ENCODE measurements around the gene JPT1. TPM values are rescaled to one million over a fixed set of nuclear protein-coding genes. Genes with fewer than 3 reads are reported as not detected.

The JPT1 gene
- polyA plus RNA-seq, 1 of the 3 experiments (the other 2 are of a cell fraction): 490 TPM

- H3K36me3 ChIP-seq (replicated peaks in 1 of 2; ENCODE audit: control insufficient read depth in 1 of 2, insufficient read depth in 2 of 2, low read length in 1 of 2): no peaks in the 10 kb centered on the region
- no peak overlapping the region for H3K4me3 ChIP-seq (ENCODE audit: low read depth in 2 of 2, low read length in 1 of 2)
- DNase-seq: no peak
- H3K4me2 ChIP-seq: no peak overlapping the region
- no peaks in the 10 kb centered on the region for H4K20me1 ChIP-seq (ENCODE audit: insufficient read depth)
- H3K9me3 ChIP-seq: no peaks in the 10 kb centered on the region
- H3K9ac ChIP-seq: no peak overlapping the region
- no peak overlapping the region for H3K27ac ChIP-seq (ENCODE audit: low read depth in 2 of 2, low read length in 1 of 2)
- no peaks in the 10 kb centered on the region for H3K79me2 ChIP-seq (ENCODE audit: insufficient read depth)
- ChIA-PET POLR2A (no interaction called here), CTCF (interaction anchor here (0.7 to 6.1 kb wide), 4 partner anchors 9 to 269 kb away, joined by 3 to 50 read pairs (median 7); partner anchors contain the start of gene USH1G)
- H3F3A ChIP-seq (replicated peaks; ENCODE audit: insufficient read depth): no peaks in the 10 kb centered on the region
- H3K4me1 ChIP-seq (ENCODE audit: control insufficient read depth in 1 of 2, insufficient read depth in 2 of 2, low read depth in 1 of 2, low read length in 1 of 2): no peaks in the 10 kb centered on the region; a peak in 1 of 4 replicates
- no peaks in the 10 kb centered on the region for H3K27me3 ChIP-seq (ENCODE audit: insufficient read depth)
- TF ChIP-seq USF1 (IDR thresholded peaks at IDR 0.05; ENCODE audit: borderline replicate concordance, low read depth) (no peak), CHD2 (IDR thresholded peaks at IDR 0.05; ENCODE audit: low read length, partially characterized antibody) (no peak), RAD21 (IDR thresholded peaks at IDR 0.05; ENCODE audit: low read length) (no peak), TEAD4 (IDR thresholded peaks at IDR 0.05; ENCODE audit: borderline replicate concordance, insufficient read depth) (no peak), FOXM1 (IDR thresholded peaks at IDR 0.05; ENCODE audit: low read depth) (no peak), JUND (IDR thresholded peaks at IDR 0.05) (no peak), IRF3 (IDR thresholded peaks at IDR 0.05; ENCODE audit: low read depth, low read length) (no peak), RFX5 (IDR thresholded peaks at IDR 0.05; ENCODE audit: low read length) (no peak), YY1 (IDR thresholded peaks at IDR 0.05; ENCODE audit: low read depth) (no peak), MXI1 (IDR thresholded peaks at IDR 0.05; ENCODE audit: low read depth, low read length) (no peak), GATA2 (CRISPR knock-in tag; IDR thresholded peaks at IDR 0.05) (no peak)
- H3K9me2 ChIP-seq: no peaks in the 10 kb centered on the region
- H2AFZ ChIP-seq (ENCODE audit: low read depth): no peak overlapping the region
- 94% methylated on average over 4 of the region's 4 CpGs for WGBS (ENCODE audit: low lambda C conversion rate)
These were observed 37.3 kb upstream of the JPT1 start for GRCh38 chr17:75191584-75191983.

GRCh38 chr17:75188614-75189013, 34.3 kb upstream of the JPT1 start:
- no peaks in the 10 kb centered on the region for H3K27me3 ChIP-seq (ENCODE audit: insufficient read depth)
- peaks cover 6% of the 10 kb centered on the region; the same call in 1 of the 2 replicates for H3K79me2 ChIP-seq (ENCODE audit: insufficient read depth)
- no peaks in the 10 kb centered on the region for H3K9me2 ChIP-seq
- H3K9ac ChIP-seq: no peak overlapping the region
- no peaks in the 10 kb centered on the region for H4K20me1 ChIP-seq (ENCODE audit: insufficient read depth)
- DNase-seq: no peak
- no peaks in the 10 kb centered on the region; a peak in 1 of 4 replicates for H3K4me1 ChIP-seq (ENCODE audit: control insufficient read depth in 1 of 2, insufficient read depth in 2 of 2, low read depth in 1 of 2, low read length in 1 of 2)
- POLR2A ChIA-PET: no interaction called here
- no peaks in the 10 kb centered on the region for H3K9me3 ChIP-seq
- no peaks in the 10 kb centered on the region for H3K36me3 ChIP-seq (replicated peaks in 1 of 2; ENCODE audit: control insufficient read depth in 1 of 2, insufficient read depth in 2 of 2, low read length in 1 of 2)
- no peak for TF ChIP-seq FOXJ3 (CRISPR knock-in tag; IDR thresholded peaks at IDR 0.05)
- TF ChIP-seq GABPA (IDR thresholded peaks at IDR 0.05; ENCODE audit: low read depth): no peak
- H3F3A ChIP-seq (replicated peaks; ENCODE audit: insufficient read depth): peaks cover 7% of the 10 kb centered on the region
- H2AFZ ChIP-seq (ENCODE audit: low read depth): no peak overlapping the region
- H3K4me2 ChIP-seq: 0 out of 2 replicates have a peak overlapping the region, but pooled peaks have one; percentile 1
- no peak overlapping the region for H3K27ac ChIP-seq (ENCODE audit: low read depth in 2 of 2, low read length in 1 of 2)
- CTCF ChIA-PET: interaction anchor here (0.6 to 6.1 kb wide), 3 partner anchors 12 to 74 kb away, joined by 3 to 50 read pairs (median 14); no protein-coding TSS in a partner anchor
- 92% methylated on average over 6 of the region's 6 CpGs for WGBS (ENCODE audit: low lambda C conversion rate)
- no peak overlapping the region for H3K4me3 ChIP-seq (ENCODE audit: low read depth in 2 of 2, low read length in 1 of 2)
